HG03064 (cell line): ENCODE data around the gene SORT1.

Experiments used
- ATAC-seq: cut with Tn5 transposase; IDR thresholded peaks from one replicate; pipeline ENCODE4 v1.9.1; 2021; ENCODE audit warnings: low read depth; ENCODE audit not compliant: unreplicated experiment

SORT1 gene

DNA sequence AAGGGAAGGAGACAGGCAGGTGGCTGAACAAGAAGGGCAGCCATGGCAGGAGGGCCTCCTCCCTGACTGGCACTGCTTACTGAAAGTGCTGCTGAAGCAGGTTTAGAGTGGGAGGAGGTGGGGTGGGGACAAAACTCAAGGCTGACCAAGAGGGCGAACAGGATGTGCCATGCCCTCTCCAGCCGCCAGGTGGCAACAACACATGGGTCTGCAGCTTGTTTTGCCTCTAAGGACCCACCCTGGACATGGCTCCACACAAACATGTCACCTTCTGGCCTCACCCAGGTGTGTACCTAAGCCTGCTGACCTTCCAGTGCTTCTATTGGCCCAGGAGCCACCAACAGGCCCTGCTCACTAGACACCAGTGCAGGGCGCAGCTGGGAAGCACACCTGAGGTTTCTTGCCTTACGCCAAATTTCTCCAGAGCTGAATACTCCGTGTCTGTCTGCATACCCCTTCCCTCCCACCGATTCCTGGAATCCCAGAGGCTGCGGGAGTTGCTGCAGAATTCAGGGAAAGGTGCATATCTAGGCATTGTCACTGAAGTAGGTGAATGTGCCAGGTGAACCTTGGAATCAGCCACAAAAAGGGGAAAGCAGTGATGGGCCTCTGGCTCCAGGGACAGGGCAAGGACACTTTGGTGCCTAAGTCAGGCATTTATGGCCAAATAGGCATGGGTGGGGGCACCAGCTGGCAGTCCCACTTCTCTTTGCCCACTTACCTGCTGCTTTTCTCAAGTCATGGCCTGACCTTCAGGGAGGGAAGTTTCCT, 120.1 kb downstream of the SORT1 start:
- no peak for ATAC-seq

DNA sequence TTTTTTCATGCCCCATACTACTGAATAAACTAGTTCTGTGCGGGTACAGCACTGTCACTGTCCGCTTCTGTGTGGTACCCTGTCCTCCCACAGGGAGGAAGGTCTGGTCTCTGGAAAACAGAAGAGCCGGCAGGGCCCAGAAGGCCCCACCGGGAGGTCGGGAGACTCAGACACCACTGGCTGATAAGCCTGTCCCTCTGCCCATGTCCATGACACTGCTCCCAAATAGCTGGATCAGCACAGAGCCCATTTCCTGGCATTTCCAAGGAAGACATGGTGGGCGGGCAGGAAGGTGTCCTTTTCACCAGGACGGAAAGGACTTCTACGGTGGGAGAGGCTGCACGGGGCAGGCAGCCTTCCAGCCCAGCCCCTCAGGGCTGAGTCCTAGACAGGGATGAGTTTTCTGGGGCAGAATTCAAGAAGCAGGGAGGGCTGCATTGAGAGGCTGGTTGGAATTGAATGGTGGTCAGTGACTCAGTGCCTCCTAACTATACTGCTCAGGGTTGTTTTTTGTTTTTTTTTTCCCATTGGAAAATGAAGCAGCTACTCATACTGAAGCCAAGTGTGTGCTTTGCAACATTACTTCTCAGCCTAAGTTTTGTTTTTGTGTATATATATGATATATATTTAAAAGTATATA, 121.9 kb downstream of the SORT1 start:
- no peak for ATAC-seq

DNA sequence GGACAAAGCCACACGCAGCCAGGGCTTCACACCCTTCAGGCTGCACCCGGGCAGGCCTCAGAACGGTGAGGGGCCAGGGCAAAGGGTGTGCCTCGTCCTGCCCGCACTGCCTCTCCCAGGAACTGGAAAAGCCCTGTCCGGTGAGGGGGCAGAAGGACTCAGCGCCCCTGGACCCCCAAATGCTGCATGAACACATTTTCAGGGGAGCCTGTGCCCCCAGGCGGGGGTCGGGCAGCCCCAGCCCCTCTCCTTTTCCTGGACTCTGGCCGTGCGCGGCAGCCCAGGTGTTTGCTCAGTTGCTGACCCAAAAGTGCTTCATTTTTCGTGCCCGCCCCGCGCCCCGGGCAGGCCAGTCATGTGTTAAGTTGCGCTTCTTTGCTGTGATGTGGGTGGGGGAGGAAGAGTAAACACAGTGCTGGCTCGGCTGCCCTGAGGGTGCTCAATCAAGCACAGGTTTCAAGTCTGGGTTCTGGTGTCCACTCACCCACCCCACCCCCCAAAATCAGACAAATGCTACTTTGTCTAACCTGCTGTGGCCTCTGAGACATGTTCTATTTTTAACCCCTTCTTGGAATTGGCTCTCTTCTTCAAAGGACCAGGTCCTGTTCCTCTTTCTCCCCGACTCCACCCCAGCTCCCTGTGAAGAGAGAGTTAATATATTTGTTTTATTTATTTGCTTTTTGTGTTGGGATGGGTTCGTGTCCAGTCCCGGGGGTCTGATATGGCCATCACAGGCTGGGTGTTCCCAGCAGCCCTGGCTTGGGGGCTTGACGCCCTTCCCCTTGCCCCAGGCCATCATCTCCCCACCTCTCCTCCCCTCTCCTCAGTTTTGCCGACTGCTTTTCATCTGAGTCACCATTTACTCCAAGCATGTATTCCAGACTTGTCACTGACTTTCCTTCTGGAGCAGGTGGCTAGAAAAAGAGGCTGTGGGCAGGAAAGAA, 122.9 kb downstream of the SORT1 start:
- ATAC-seq: no peak

DNA sequence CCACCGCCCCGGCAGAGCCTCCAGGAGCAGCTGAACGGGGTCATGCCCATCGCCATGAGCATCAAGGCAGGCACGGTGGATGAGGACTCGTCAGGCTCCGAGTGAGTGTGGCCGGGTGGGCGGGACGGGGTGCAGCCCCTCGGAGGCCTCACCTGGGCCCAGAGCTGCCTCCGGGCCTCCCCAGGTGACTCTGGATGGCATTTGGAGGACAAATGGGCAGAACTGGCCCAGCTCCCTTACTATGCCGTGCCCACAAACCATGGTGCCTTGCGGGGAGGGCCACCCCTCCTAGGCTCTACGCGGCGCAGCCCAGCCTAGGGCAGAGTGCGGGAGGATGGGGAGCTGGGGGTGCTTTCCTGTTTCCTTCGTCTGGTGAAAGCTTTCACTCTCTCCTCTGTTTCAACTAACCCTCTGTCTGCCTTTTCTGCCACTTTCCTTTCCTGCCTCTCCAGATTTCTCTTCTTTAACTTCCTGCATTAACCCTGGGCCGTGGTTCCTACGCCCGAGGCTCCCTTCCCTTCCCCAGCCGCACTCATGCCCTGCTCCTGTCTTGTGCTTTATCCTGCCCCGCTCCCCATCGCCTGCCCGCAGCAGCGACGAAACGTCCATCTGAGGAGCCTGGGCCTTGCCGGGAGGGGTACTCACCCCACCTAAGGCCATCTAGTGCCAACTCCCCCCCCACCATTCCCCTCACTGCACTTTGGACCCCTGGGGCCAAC, 124.0 kb downstream of the SORT1 start:
- no peak for ATAC-seq

DNA sequence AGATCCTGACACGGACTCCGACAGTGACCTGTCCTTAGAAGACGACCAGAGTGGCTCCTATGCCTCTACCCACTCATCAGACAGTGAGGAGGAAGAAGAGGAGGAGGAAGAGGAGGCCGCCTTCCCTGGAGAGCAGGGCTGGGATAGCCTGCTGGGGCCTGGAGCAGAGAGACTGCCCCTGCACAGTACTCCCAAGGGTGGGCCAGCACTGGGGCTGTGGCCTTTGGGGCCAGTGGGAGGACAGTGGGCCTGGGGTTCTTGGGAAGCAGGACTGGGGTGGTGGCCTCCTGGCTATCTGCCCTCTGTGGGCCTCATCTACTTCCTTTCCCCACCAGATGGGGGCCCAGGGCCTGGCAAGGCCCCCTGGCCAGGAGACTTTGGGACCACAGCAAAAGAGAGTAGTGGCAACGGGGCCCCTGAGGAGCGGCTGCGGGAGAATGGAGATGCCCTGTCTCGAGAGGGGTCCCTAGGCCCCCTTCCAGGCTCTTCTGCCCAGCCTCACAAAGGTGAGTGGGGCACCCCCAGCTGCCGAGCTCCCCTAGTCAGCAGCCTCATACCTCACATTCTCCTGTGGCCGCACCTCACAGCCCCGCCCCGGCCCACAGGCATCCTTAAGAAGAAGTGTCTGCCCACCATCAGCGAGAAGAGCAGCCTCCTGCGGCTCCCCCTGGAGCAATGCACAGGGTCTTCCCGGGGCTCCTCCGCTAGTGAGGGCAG, 124.7 kb downstream of the SORT1 start:
- ATAC-seq: no peak

DNA sequence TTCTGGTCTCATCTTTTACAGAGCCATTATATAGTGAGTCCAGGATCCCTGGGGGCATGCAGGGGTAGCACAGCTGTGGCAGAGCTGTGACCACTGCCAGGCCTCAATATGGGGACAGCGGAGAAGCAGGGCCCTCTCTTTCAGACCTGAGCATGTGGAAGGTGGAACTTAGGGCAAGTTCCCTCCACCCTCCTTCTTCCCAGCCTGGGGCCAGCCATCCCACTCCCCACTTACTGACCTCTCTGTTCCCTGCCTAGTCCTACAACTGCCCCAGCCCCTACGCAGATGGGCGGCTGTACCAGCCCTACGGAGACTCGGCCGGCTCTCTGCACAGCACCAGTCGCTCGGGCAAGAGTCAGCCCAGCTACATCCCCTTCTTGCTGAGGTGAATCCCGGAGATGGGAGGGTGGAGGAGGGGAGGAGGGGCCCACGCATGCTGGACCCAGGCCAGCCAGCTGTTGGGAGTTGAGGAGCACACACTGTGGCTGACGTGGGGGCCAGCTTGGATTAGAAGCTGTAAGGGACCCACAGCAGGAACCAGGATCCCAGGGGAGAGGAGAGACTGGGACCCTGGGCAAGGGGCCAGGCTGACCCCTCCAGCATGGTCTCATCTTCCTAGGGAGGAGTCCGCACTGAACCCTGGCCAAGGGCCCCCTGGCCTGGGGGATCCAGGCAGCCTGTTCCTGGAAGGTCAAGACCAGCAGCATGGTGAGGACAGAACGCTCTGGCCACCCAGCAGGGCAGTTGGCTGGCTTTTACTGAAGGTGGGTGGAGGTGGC, 125.5 kb downstream of the SORT1 start:
- no peak for ATAC-seq

DNA sequence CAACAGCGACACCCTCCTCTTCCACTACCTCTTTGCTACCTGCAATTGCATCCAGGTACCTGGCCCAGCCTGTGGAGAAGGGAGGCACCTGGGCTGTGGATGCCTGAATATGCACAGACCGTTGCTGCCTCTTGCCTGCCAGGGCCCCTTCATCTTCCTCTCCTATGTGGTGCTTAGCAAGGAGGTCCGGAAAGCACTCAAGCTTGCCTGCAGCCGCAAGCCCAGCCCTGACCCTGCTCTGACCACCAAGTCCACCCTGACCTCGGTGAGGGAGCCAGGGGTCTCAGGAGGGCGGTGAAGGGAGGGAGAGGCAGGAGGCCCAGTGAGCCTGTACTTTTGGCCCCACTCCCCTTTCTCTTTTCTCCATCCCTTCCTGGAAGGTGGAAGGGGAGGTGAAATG, 126.3 kb downstream of the SORT1 start:
- ATAC-seq: no peak

DNA sequence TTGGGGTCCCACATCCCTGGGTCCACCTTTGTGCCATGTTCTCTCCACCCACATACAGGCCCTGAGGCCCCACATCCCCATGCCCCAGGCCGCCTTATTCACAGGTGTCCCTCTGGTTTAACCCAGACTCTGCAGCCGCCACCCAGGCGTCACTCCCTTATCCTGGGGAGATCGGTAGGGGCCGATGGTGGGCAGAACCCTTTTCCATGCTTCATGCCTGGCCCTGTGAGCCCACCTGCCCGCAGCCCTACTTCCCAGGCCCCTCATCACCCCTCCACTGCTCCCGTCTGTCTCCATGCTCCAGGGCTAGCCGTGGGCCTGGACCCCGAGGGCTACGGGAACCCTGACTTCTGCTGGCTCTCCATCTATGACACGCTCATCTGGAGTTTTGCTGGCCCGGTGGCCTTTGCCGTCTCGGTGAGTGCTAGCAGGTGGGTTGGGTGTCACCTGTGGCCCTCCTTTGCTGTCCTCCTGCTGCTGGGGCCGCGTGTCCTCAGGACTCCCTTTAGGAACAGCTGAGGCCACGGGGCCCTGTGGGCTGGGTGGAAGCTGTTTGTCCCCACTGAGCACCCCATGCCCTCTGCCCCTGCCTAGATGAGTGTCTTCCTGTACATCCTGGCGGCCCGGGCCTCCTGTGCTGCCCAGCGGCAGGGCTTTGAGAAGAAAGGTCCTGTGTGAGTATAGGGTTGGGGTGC, 126.9 kb downstream of the SORT1 start:
- no peak for ATAC-seq

DNA sequence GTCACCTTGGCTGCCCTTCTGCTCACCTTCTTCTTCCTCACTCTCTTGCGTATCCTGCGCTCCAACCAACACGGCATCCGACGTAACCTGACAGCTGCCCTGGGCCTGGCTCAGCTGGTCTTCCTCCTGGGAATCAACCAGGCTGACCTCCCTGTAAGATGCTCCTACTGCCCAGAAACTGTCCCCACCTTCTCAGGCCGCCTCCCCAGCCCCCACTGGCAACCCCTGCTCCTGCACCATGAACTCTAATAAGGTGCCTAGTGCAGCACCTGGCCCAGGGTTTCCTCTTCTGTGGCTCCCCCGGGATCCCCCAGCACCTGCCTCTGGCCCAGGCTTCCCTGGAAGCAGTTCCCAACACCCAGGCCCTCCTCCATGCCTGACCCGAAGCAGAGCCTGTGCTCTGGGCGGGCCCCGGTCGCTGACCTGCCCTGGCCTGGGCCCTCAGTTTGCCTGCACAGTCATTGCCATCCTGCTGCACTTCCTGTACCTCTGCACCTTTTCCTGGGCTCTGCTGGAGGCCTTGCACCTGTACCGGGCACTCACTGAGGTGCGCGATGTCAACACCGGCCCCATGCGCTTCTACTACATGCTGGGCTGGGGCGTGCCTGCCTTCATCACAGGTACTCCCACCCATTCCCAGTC, 127.6 kb downstream of the SORT1 start:
- ATAC-seq: no peak

DNA sequence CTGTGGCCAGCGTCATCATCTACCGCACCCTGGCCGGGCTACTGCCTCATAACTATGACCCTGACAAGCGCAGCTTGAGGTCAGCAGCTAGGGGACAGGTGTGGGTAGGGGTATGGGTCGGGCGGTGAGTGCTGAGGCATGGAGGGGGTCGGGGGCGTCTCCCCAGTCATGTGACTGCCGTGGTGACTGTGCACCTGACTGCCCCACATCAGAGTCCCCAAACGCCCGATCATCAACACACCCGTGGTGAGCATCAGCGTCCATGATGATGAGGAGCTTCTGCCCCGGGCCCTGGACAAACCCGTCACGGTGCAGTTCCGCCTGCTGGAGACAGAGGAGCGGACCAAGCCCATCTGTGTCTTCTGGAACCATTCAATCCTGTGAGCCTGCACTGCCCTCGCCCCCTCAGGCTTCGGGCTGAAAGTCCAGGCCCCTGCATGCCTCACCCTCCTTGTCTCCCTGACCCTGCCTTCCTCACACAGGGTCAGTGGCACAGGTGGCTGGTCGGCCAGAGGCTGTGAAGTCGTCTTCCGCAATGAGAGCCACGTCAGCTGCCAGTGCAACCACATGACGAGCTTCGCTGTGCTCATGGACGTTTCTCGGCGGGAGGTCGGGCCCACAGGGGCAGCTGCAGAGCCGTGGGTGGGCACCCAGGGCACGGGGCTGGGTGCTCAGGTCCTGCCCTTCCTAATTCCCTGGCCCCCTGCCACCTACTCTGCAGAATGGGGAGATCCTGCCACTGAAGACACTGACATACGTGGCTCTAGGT, 128.3 kb downstream of the SORT1 start:
- ATAC-seq: no peak

DNA sequence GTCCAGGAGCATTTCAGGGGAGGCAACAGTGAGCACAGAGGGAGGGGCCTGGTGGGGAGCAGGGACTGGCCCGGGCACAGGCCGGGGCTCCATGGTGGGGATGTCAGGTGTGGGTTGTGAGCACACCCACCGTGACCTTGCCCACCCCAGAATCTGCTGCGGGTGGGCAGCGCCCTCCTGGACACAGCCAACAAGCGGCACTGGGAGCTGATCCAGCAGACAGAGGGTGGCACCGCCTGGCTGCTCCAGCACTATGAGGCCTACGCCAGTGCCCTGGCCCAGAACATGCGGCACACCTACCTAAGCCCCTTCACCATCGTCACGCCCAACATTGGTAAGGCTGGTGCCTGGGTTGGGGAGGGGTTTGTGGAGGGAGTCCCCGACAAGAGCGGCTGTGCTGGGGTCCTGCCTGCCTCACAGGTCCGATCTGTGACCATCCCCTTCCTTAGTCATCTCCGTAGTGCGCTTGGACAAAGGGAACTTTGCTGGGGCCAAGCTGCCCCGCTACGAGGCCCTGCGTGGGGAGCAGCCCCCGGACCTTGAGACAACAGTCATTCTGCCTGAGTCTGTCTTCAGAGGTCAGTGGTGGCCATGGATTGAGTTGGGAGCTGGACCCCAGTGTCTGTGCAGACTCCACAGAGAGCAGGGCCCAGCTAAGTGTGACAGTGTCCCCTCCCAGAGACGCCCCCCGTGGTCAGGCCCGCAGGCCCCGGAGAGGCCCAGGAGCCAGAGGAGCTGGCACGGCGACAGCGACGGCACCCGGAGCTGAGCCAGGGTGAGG, 129.1 kb downstream of the SORT1 start:
- ATAC-seq: no peak

DNA sequence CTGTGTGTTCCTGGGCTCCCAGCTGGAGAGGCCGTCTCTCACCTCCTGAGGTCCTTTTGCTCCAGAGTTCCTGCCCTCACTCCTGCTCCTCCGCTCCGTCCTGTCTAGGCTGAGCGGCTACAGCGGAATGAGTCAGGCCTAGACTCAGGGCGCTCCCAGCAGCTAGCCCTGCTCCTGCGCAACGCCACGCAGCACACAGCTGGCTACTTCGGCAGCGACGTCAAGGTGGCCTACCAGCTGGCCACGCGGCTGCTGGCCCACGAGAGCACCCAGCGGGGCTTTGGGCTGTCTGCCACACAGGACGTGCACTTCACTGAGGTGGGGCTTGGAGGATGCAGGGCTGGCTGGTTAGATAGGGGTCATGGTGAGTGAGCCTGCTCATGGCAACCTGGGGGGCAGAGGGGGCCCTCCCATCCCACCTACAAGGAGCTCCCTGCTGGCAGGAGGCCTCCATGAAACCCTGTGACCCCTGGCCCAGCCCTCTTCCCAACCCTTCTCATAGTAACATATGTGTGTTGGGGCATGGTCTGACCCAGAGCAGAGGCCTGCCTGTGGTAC, 129.9 kb downstream of the SORT1 start:
- no peak for ATAC-seq

DNA sequence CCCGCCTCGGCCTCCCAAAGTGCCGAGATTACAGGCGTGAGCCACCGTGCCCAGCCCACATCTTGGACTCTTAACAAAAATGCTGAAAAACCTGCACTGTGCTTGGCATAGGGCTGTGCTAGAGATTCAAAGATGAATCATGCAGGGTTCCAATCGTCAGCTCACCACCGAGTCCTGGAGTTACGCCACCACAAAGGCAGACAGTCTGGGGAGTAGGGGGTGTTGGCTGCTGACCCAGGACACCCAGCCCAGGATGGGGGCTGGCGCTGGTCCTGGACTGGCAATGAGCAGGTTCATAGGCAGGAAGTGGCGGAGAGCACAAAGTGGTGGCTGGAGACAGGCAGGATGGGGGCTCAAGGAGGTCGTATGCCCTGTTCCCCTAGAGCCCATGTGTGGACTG, 130.8 kb downstream of the SORT1 start:
- no peak for ATAC-seq

DNA sequence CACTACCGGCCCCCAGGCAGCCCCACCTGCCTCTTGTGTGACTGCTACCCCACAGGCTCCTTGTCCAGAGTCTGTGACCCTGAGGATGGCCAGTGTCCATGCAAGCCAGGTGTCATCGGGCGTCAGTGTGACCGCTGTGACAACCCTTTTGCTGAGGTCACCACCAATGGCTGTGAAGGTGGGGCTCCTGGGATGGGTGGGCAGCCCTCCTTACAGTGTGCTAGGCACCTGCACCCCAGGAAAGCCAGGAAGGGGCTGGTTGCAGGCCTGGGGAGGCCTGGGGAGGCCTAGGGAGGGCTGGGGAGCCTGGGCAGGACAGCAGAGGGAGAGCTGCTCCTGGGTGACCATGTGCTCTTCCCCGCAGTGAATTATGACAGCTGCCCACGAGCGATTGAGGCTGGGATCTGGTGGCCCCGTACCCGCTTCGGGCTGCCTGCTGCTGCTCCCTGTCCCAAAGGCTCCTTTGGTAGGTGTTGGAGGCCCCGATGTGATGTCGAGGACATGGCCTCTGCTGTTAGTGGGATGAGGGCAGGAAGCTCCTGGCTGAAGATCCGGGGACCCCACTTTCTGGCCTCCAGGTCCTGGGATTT, 131.9 kb downstream of the SORT1 start:
- no peak for ATAC-seq

DNA sequence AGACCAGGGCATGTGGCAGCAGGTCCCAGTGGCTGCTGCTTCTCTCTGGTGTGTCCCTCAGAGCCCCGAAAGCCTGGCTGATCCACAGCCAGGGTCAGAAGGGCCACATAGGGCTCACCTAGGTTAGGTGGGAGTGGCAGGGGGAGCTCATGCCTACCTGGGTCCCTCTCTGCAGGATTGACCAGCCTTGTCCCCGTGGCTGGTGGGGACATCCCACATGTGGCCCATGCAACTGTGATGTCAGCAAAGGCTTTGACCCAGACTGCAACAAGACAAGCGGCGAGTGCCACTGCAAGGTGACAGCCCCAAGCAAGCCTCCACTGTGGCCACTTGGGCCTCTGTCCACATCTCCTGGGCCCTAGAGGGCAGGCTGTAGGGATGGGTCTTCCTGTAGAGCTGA, 132.7 kb downstream of the SORT1 start:
- ATAC-seq: no peak

DNA sequence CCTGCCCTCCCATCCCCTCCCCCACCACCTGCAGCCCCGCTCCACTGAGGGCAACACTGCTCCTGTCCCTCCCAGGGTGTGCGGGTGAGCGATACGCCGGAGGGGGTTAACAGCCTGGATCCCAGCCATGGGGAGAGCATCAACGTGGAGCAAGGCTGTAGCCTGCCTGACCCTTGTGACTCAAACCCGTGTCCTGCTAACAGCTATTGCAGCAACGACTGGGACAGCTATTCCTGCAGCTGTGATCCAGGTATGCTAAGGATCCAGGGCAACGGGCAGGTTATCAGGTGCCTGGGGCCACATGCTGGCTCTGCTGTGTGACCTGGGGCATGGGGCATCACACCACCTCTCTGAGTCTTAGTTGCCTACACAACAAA, 133.4 kb downstream of the SORT1 start:
- no peak for ATAC-seq
